HUES64 (cell line): ENCODE data around the gene TK2. TPM values are rescaled to one million over a fixed set of nuclear protein-coding genes. Genes with fewer than 3 reads are reported as not detected.
"Not testable (repeated sequence)": the region's sequence is repeated elsewhere in the genome, so short reads cannot be mapped to it uniquely, and the experiment has no call there.

Source experiments
- H3K27ac ChIP-seq: 2 replicates; pipeline ENCODE4 v1.7.0; 2013; ENCODE audit warnings: low read depth, low read length, inconsistent platforms
- H3K27me3 ChIP-seq: 2 replicates; pipeline ENCODE4 v1.6.1; 2013; ENCODE audit warnings: mild to moderate bottlenecking, low read length; ENCODE audit not compliant: insufficient read depth
- H3K36me3 ChIP-seq: 2 replicates; pipeline ENCODE4 v1.6.1; 2013; ENCODE audit warnings: mild to moderate bottlenecking, low read length; ENCODE audit not compliant: insufficient read depth
- H3K4me1 ChIP-seq: 2 replicates; pipeline ENCODE4 v1.6.1; 2013; ENCODE audit warnings: mild to moderate bottlenecking, low read length, moderate library complexity; ENCODE audit not compliant: insufficient read depth
- H3K4me3 ChIP-seq: 2 replicates; pipeline ENCODE4 v1.5.1; 2013; ENCODE audit warnings: mild to moderate bottlenecking, low read length, moderate library complexity
- H3K9ac ChIP-seq: 2 replicates; pipeline ENCODE4 v1.6.1; 2013; ENCODE audit warnings: mild to moderate bottlenecking, low read depth, low read length
- H3K9me3 ChIP-seq: 2 replicates; pipeline ENCODE4 v1.6.1; 2013; ENCODE audit warnings: low read depth, low read length; ENCODE audit not compliant: insufficient read depth
- WGBS: fragments of 150-250, 120-280 bp; methylation state at CpG from one replicate; pipeline ENCODE4 v1.1.7; 2013; ENCODE audit warnings: missing lambda C conversion rate; 5-methylcytosine and 5-hydroxymethylcytosine counted together
- polyA plus RNA-seq, 2 experiments: library from polyadenylated mRNA; stranded (reverse); fragments of 50-300 nt; gene quantifications; one replicate each; pipeline ENCODE4 v1.2.3, GENCODE V29; 2013

Gene TK2
- 3.2 TPM for polyA plus RNA-seq (2013, experiment 1 of 2)
- 3.6 TPM for polyA plus RNA-seq (2013, experiment 2 of 2)

- no peaks in the 10 kb centered on the region for H3K36me3 ChIP-seq
- H3K9me3 ChIP-seq: no peaks in the 10 kb centered on the region
- peaks cover 8% of the 10 kb centered on the region for H3K27me3 ChIP-seq
- peaks cover 5% of the 10 kb centered on the region; the same call in 1 of the 2 replicates for H3K4me1 ChIP-seq
- H3K9ac ChIP-seq: peak within 1 kb of the TSS; percentile 90
- WGBS: 12% methylated on average over 80 of the region's 80 CpGs
- peak within 1 kb of the TSS; percentile 69 for H3K4me3 ChIP-seq
- peak within 1 kb of the TSS; percentile 74 for H3K27ac ChIP-seq
Measured at GRCh38 chr16:66549284-66550131, at the start of gene TK2. Gene TK2 (minus strand): TSS chr16:66550122. CDS start chr16:66550061, 61 bp downstream.

GRCh38 chr16:66598111-66598510, 48.2 kb upstream of the TK2 start:
- 100% methylated on average over 1 of the region's 3 CpGs for WGBS
- peaks cover 5% of the 10 kb centered on the region; the same call in 1 of the 2 replicates for H3K9me3 ChIP-seq
- H3K9ac ChIP-seq: no peak overlapping the region
- H3K36me3 ChIP-seq: no peaks in the 10 kb centered on the region
- no peaks in the 10 kb centered on the region for H3K4me1 ChIP-seq
- no peaks in the 10 kb centered on the region for H3K27me3 ChIP-seq
- no peak overlapping the region for H3K27ac ChIP-seq
- H3K4me3 ChIP-seq: no peak overlapping the region

GRCh38 chr16:66596986-66597848, 47.3 kb upstream of the TK2 start:
- Histone ChIP-seq H3K27ac (no peak overlapping the region), H3K4me3 (no peak overlapping the region), H3K9me3 (peaks cover 5% of the 10 kb centered on the region; the same call in 1 of the 2 replicates), H3K36me3 (no peaks in the 10 kb centered on the region), H3K27me3 (no peaks in the 10 kb centered on the region), H3K9ac (no peak overlapping the region), H3K4me1 (no peaks in the 10 kb centered on the region)
- 90% methylated on average over 5 of the region's 5 CpGs for WGBS

- H3K4me1 ChIP-seq, H3K9ac ChIP-seq, H3K27me3 ChIP-seq, H3K36me3 ChIP-seq, H3K4me3 ChIP-seq, H3K9me3 ChIP-seq, H3K27ac ChIP-seq: not testable (repeated sequence)
- 88% methylated on average over 4 of the region's 4 CpGs for WGBS
Measured at GRCh38 chr16:66596559-66596958, 46.6 kb upstream of the TK2 start.

- no peak overlapping the region for H3K27ac ChIP-seq
- H3K9ac ChIP-seq: no peak overlapping the region
- no peak overlapping the region for H3K4me3 ChIP-seq
- H3K27me3 ChIP-seq: no peaks in the 10 kb centered on the region
- H3K4me1 ChIP-seq: no peaks in the 10 kb centered on the region
- 89% methylated on average over 7 of the region's 7 CpGs for WGBS
- H3K36me3 ChIP-seq: no peaks in the 10 kb centered on the region
- no peaks in the 10 kb centered on the region for H3K9me3 ChIP-seq
Measured at GRCh38 chr16:66594739-66595138, 44.8 kb upstream of the TK2 start.

- H3K9ac ChIP-seq: no peak overlapping the region
- H3K9me3 ChIP-seq: no peaks in the 10 kb centered on the region
- H3K27ac ChIP-seq: no peak overlapping the region
- 84% methylated on average over 2 of the region's 3 CpGs for WGBS
- no peaks in the 10 kb centered on the region for H3K36me3 ChIP-seq
- H3K4me3 ChIP-seq: no peak overlapping the region
- no peaks in the 10 kb centered on the region for H3K27me3 ChIP-seq
- H3K4me1 ChIP-seq: no peaks in the 10 kb centered on the region
Measured at GRCh38 chr16:66592814-66593213, 42.9 kb upstream of the TK2 start.

GRCh38 chr16:66592241-66592640, 42.3 kb upstream of the TK2 start:
- Histone ChIP-seq H3K27ac (no peak overlapping the region), H3K9ac (no peak overlapping the region), H3K4me3 (no peak overlapping the region), H3K9me3 (no peaks in the 10 kb centered on the region), H3K36me3 (no peaks in the 10 kb centered on the region), H3K27me3 (no peaks in the 10 kb centered on the region), H3K4me1 (no peaks in the 10 kb centered on the region)
- WGBS: 81% methylated on average over 3 of the region's 3 CpGs

- H3K36me3 ChIP-seq: no peaks in the 10 kb centered on the region
- H3K27me3 ChIP-seq: no peaks in the 10 kb centered on the region
- 82% methylated on average over 4 of the region's 4 CpGs for WGBS
- H3K4me1 ChIP-seq: no peaks in the 10 kb centered on the region
- H3K9me3 ChIP-seq: no peaks in the 10 kb centered on the region
- H3K4me3 ChIP-seq: no peak overlapping the region
- H3K27ac ChIP-seq: no peak overlapping the region
- no peak overlapping the region for H3K9ac ChIP-seq
Measured at GRCh38 chr16:66591018-66591417, 41.1 kb upstream of the TK2 start.

GRCh38 chr16:66590322-66590721, 40.4 kb upstream of the TK2 start:
- H3K4me1 ChIP-seq: no peaks in the 10 kb centered on the region
- H3K27me3 ChIP-seq: no peaks in the 10 kb centered on the region
- H3K36me3 ChIP-seq: no peaks in the 10 kb centered on the region
- H3K4me3 ChIP-seq: no peak overlapping the region
- H3K9me3 ChIP-seq: no peaks in the 10 kb centered on the region
- no peak overlapping the region for H3K9ac ChIP-seq
- WGBS: 84% methylated on average over 8 of the region's 8 CpGs
- H3K27ac ChIP-seq: no peak overlapping the region

- no peaks in the 10 kb centered on the region for H3K4me1 ChIP-seq
- H3K27me3 ChIP-seq: no peaks in the 10 kb centered on the region
- H3K36me3 ChIP-seq: no peaks in the 10 kb centered on the region
- no peak overlapping the region for H3K9ac ChIP-seq
- no peak overlapping the region for H3K27ac ChIP-seq
- H3K9me3 ChIP-seq: no peaks in the 10 kb centered on the region
- no peak overlapping the region for H3K4me3 ChIP-seq
- WGBS: 91% methylated on average over 8 of the region's 8 CpGs
Measured at GRCh38 chr16:66588981-66589713, 39.2 kb upstream of the TK2 start.
